Activated gamma-delta T cell treated with Interleukin-2 at 50 U/mL for 16 hours (primary cell): Measurements from ENCODE around the gene GPALPP1.
"Not testable (repeated sequence)": the region's sequence is repeated elsewhere in the genome, so short reads cannot be mapped to it uniquely, and the experiment has no call there.

ENCODE experiments used
- DNase-seq: peaks from one replicate; pipeline ENCODE4 v3.0.0-alpha.2; 2020

The GPALPP1 gene, protein sequence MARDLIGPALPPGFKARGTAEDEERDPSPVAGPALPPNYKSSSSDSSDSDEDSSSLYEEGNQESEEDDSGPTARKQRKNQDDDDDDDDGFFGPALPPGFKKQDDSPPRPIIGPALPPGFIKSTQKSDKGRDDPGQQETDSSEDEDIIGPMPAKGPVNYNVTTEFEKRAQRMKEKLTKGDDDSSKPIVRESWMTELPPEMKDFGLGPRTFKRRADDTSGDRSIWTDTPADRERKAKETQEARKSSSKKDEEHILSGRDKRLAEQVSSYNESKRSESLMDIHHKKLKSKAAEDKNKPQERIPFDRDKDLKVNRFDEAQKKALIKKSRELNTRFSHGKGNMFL

DNA sequence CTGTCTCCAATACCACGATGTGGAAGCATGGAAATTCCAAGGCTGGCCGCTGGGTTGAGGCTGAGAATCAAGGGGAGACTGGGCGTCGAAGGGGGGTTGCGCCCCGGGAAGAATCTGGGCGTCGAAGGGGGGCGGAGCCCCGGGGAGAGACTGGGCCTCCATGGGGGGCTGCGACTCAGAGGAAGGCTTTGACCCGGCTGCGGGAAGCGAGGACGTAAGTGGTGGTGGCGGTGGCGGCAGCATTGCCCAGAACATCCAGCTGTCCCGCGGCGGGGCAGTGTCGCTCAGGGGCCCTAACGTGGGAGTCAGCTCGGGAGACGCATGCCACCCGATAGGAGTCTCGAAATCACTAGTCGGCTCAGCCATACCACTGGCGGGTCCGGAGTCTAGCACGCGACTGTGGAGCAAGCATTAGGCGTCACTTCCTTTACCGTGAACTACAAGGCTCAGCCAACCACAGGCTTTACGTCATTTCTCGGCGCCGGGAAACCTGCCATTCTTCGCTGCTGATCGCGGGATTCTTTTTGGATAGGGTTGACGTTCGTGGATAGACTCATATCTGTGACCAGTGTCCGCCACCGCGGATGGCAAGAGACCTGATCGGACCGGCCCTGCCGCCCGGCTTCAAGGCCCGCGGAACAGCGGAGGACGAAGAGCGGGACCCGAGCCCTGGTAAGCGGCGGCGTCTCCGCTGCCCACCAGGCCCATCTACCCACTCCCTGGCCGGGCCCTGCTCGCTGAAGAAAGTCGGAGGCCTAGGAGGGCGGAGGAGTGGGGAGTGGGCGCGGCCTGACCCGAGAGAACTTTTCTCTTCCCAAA lies at the start of gene GPALPP1, which contains the start of gene NUFIP1:
GPALPP1 (plus strand) TSS at position 468 of the 819 bp plus-strand sequence; CDS start at position 585, 117 bp downstream.
NUFIP1 (minus strand) TSS at position 401 of the 819 bp plus-strand sequence; CDS start at position 366, 35 bp downstream.
- peak; percentile 85 for DNase-seq

DNA sequence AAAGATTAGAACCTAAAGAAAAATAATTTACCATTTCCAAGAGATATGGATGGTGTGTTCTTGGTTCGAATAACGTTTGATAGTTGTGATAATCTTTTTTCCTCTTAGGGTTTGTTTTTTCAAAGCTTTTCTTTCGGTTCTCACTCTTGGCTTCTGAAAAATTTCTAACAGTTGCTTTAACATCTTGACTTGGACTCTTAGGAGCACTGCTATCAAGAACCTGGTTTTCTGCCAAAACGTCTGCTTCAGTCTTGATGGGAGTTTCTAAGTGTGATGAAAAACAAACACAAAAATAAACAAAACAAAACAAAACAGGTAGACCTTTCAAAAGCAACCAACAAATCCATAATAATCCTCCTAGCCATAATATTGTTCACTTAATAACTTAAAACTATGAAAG lies 45.9 kb upstream of the GPALPP1 start:
- not testable (repeated sequence) for DNase-seq

DNA sequence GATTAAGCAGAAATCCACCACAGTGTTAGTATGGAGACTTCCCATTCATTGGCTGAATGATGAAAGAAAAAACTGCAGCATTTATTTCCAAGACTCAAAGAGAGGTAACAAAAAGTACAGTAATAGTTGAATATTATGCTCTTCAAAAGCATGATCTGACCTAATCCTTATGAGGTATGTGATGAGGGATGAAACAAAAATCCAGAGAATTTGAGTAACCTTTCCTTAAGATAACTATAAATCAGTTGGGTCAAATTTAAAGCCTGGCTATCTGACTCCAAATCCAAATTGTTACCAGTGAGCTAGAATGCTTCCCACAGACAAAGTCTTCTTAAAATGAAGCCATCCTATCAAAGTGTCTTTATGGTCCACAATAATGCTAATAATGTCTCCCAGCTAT lies 38.2 kb upstream of the GPALPP1 start:
- DNase-seq: no peak

- no peak for DNase-seq
Observed at GRCh38 chr13:44952671-44953070, 36.7 kb upstream of the GPALPP1 start.

- DNase-seq: no peak
Observed at GRCh38 chr13:44954224-44954623, 35.1 kb upstream of the GPALPP1 start.

DNA sequence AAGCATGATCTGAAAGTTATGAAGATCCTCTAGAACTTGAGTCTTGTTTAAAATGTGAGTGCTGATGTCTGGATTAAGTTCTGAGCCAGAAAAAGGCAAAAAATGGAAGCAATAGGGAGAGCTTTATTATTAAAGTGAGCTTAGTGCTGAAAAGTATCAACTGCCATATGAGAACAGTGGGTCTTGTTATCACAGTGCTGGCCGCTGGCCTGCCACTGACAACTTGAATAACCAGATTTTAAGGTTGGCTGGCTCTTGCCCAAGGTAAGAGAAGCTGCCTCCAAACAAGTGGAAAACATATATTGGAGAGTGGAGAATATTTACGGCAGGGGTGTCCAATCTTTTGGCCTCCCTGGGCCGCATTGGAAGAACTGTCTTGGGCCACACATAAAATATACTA lies 33.9 kb upstream of the GPALPP1 start:
- no peak for DNase-seq

GRCh38 chr13:44961997-44962396 lies 27.3 kb upstream of the GPALPP1 start:
- DNase-seq: no peak

DNA sequence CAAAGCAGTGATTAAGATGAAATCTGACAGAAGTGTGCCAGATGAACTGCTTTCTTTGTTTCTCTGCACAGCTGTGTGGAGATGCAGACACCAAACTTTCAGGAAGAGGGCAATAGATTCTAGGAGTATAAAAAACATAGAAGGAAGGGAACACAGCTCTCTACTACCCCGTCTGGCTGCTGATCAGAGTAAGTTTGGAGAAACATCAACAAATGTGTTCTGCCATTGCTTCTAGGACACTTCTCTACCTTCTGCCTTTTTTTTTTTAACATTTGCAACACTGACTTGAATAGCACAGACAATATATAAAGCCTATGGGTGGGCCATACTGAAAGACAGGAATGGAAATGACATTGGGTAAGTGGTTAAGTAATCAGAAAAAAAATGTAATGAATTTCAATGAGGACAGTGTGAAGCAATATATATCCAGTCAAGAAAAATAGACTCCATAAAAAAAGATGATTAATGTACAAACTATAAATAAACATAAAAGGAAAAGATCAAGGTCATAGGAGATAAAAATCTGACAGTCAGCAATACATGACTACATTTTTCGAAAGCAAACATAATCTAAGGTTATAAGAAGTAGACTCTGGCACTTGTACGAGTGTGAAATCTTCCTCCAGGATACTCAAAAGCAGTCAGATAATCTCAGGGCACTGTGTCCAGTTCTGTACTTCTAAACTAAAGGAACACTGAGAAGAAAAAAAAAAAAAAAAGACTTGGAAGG lies 21.5 kb upstream of the GPALPP1 start:
- DNase-seq: no peak

GRCh38 chr13:44968434-44968815 lies 20.9 kb upstream of the GPALPP1 start:
- DNase-seq: no peak

GRCh38 chr13:44969551-44970484 lies 19.5 kb upstream of the GPALPP1 start:
- no peak for DNase-seq

DNA sequence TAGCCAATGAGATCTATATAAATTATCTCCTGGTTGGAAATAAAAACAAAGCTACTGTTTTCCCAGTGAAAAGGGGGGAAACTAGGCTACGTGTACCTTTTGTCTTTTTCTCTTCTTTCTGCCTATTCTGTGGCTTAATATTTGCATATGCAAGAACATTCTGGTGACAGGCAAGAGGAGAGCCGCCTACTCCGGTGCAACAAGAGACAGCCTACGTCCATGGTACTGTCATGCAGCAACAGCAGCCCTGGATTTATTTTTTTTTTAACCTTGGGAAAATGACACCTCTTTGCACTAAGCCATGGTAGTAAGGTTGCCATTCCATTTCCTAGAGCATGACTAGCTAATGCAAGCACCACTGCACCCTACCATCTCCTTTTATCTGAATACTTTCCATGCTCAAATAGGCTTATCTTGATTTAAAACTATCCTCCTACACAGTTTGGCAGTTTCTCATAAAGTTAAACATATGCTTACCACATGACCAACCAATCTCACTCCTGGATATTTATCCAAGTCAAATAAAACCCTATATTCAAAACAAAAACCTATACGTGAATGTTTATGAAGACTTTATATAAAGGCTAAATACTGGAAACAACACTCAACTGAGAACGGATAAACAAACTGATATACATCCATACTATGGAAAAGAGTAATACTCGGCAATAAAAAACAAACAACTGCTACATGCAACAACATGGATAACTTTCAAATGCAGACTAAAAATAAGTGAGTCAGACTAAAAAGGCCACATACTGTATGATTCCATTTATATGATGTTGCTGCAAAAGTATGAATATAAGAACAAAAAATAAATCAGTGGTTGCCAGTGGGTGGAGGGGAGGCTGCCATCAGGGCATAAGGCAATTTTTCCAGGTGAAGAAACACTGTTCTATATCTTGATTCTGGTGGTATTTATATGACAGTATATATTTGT lies 17.4 kb upstream of the GPALPP1 start:
- no peak for DNase-seq

GRCh38 chr13:44972956-44973581 lies 16.3 kb upstream of the GPALPP1 start:
- DNase-seq: no peak

- DNase-seq: no peak
Observed at GRCh38 chr13:44974056-44974793, 15.1 kb upstream of the GPALPP1 start.

DNA sequence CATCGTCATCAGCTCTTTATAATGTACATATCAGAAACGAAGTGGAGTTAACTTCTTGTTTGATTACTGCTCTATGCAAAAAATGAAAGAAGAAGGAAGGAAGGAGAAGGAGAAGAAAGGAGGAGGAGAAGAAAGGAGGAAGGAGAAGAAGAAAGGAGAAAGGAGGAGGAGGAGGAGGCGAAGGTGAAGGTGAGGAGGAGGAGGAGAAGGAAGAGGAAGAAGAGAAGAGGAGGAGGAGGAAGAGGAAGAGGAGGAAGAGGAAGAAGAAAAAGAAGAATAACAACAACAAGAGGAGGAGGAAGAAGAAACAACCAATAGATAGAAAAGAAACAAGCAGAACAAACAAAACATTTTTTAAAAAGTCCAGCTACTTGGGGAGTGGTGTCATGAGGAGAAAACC lies 13.1 kb upstream of the GPALPP1 start:
- no peak for DNase-seq

DNA sequence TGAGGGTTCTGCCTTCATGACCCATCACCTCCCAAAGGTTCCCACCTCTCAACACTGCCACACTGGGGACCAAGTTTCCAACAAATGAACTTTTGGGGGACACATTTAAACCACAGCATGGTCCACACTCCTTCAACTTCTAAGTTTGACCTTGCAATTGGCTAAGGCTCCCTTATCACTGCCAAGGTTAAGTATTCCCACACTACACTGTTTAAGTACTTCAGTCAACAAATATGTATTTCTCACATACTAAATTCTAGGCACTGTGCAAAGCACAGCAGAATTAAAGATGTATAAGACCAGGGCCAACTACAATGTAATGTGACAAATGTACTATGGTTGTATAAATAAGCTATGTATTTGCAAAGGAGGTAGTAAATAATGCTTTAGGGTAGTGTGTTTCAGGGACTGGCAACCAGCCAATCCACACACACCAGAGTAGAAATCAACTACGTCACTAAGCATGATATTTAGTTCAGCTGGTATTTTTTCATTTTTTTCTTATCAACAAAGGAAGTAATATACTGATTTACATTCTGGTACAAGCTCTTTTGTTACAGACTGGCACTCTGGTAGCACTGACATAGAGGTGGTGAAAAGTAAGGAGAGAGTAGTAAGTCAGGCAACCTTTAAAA lies 12.3 kb upstream of the GPALPP1 start:
- DNase-seq: no peak

DNA sequence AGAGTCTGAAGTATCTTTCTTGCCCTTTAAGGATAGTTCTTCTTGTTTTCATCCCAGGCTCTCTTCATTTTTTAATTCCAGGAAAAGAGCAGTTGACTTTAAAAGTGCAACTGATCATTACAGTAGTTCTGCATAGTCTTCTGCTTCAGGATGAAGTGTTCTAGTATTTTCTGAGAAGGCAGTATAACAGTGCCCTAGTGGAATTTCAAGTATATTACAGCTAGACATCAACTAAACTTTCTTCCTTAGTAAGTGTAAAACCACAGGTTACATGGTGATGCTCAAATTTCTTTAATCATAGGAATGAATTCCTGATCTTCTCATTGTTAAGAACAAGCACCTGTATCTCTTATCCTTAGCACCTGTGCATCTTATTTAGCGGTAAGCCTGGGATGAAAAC lies 11.0 kb upstream of the GPALPP1 start:
- no peak for DNase-seq

DNA sequence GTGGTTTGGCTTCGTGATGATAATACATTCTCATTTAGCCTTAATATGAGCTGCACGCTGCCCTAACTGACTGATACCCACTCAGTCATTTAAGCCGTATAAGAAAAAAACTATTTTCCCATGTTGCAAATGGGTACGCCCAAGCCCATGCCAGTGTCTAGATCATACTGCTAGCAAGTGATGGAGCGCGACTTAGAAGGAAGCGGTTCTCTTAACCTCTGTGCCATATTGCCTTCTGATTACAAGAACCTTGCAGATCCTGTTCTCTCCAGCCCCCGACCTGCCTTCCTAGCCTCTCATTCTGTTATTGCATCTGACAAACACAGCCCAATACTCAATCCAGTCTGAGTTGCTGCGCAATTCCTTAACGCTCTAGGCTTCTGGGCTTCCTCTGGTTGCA lies 603 bp downstream of the GPALPP1 start:
- DNase-seq: peak; percentile 4

- DNase-seq: no peak
Observed at GRCh38 chr13:45003417-45003816, 14.1 kb downstream of the GPALPP1 start.

- DNase-seq: no peak
Observed at GRCh38 chr13:45004096-45004495, 14.8 kb downstream of the GPALPP1 start.
